HCT116 (cell line): ENCODE measurements around the gene SNTN.

ENCODE experiments used
- CTCF ChIP-seq, 3 experiments: fragments of 200-600 bp in 1 of 3; sonication (generic) in 1 of 3; IDR thresholded peaks in 2 of 3; conservative IDR thresholded peaks in 1 of 3; 2 replicates each; pipeline ENCODE4 v1.5.1; 2012 to 2017; ENCODE audit warnings: low read depth in 2 of 3, low read length in 2 of 3, antibody characterized with exemption in 1 of 3, borderline replicate concordance in 1 of 3, control low read depth in 1 of 3, mild to moderate bottlenecking in 1 of 3, mixed read lengths in 1 of 3, mixed run types in 1 of 3, moderate library complexity in 1 of 3; ENCODE audit not compliant: insufficient read depth in 1 of 3
- JUND ChIP-seq: IDR thresholded peaks from 2 replicates; pipeline ENCODE4 v1.6.1; 2012
- MAX ChIP-seq: IDR thresholded peaks from 2 replicates; pipeline ENCODE4 v1.6.1; 2012
- POLR2AphosphoS5 ChIP-seq: IDR thresholded peaks from 2 replicates; pipeline ENCODE4 v1.6.1; 2011; ENCODE audit warnings: mild to moderate bottlenecking, low read depth, low read length, moderate library complexity
- REST ChIP-seq: IDR thresholded peaks from 2 replicates; pipeline ENCODE4 v1.6.1; 2012; ENCODE audit warnings: low read depth
- ZBTB33 ChIP-seq: IDR thresholded peaks from 2 replicates; pipeline ENCODE4 v1.6.1; 2011; ENCODE audit warnings: mild to moderate bottlenecking, low read length, moderate library complexity; ENCODE audit not compliant: insufficient replicate concordance; ENCODE audit errors: extremely low read depth

GRCh38 chr3:63635186-63635585, 17.3 kb upstream of the SNTN start:
- TF ChIP-seq REST (no peak), MAX (no peak), JUND (no peak), CTCF (IDR thresholded peaks at IDR 0.05 in 2 of 3, conservative IDR thresholded peaks at IDR 0.05 in 1 of 3; ENCODE audit: borderline replicate concordance in 1 of 3, insufficient read depth in 1 of 3, low read depth in 2 of 3, low read length in 2 of 3) (no peak), ZBTB33 (no peak), POLR2AphosphoS5 (no peak)
